SU-DHL-6 (cell line): ENCODE results near the gene NOL9.

Source experiments
- H2AFZ ChIP-seq: fragments of 200-600 bp; sonication (generic); 2 replicates; pipeline ENCODE4 v1.6.1; 2014; ENCODE audit warnings: low read depth, mild to moderate bottlenecking, moderate library complexity, mixed read lengths, antibody characterized with exemption, low read length; ENCODE audit not compliant: severe bottlenecking
- H3F3A ChIP-seq: fragments of 200-600 bp; shearing (Covaris generic); 2 replicates; pipeline ENCODE4 v1.6.0; 2016; ENCODE audit warnings: antibody characterized with exemption, mild to moderate bottlenecking; ENCODE audit not compliant: insufficient read depth
- H3K27ac ChIP-seq: fragments of 200-600 bp; sonication (generic); 2 replicates; pipeline ENCODE4 v1.5.1; 2016; ENCODE audit warnings: low read depth, mild to moderate bottlenecking, low read length, moderate library complexity, mixed read lengths
- H3K27me3 ChIP-seq: fragments of 200-600 bp; sonication (generic), shearing (Covaris generic); 2 replicates; pipeline ENCODE4 v1.6.0; 2014; ENCODE audit warnings: mild to moderate bottlenecking, low read length
- H3K36me3 ChIP-seq: fragments of 200-600 bp; sonication (generic); 2 replicates; pipeline ENCODE4 v1.6.1; 2014; ENCODE audit warnings: mild to moderate bottlenecking, low read length, mixed read lengths
- H3K4me2 ChIP-seq: fragments of 300-600, 200-600 bp; shearing (Covaris generic), sonication (generic); 2 replicates; pipeline ENCODE4 v1.6.0; 2014; ENCODE audit warnings: low read length, low read depth, mild to moderate bottlenecking; ENCODE audit not compliant: poor library complexity, severe bottlenecking
- H3K4me3 ChIP-seq: fragments of 200-600 bp; sonication (generic); 2 replicates; pipeline ENCODE4 v1.5.1; 2014; ENCODE audit warnings: antibody characterized with exemption, low read length, mild to moderate bottlenecking, mixed read lengths; ENCODE audit not compliant: insufficient read depth, poor library complexity, severe bottlenecking
- H3K79me2 ChIP-seq: fragments of 200-600 bp; sonication (generic); 2 replicates; pipeline ENCODE4 v1.6.1; 2014; ENCODE audit warnings: mild to moderate bottlenecking, low read length, moderate library complexity; ENCODE audit not compliant: insufficient read depth
- H3K9ac ChIP-seq: fragments of 200-600 bp; sonication (generic); 2 replicates; pipeline ENCODE4 v1.7.0; 2014; ENCODE audit warnings: mild to moderate bottlenecking, low read length
- H3K9me2 ChIP-seq: fragments of 200-600 bp; sonication (generic); replicated peaks from 2 replicates; pipeline ENCODE4 v1.6.1; 2014; ENCODE audit warnings: low read length; ENCODE audit not compliant: insufficient read depth
- H3K9me3 ChIP-seq: fragments of 200-600 bp; sonication (generic); 2 replicates; pipeline ENCODE4 v1.6.1; 2014; ENCODE audit warnings: low read length, mixed read lengths; ENCODE audit not compliant: insufficient read depth
- H4K20me1 ChIP-seq: fragments of 200-600 bp; sonication (generic); 2 replicates; pipeline ENCODE4 v1.6.1; 2014; ENCODE audit warnings: low read depth, mild to moderate bottlenecking, antibody characterized with exemption, low read length, moderate library complexity, mixed read lengths
- EZH2phosphoT487 ChIP-seq: fragments of 200-600 bp; sonication (generic), shearing (Covaris generic); conservative IDR thresholded peaks from 2 replicates; pipeline ENCODE4 v1.6.1; 2018; ENCODE audit warnings: mild to moderate bottlenecking, antibody characterized with exemption, low read length, moderate library complexity, mixed read lengths
- TF ChIP-seq, protein P1 (sequence below): fragments of 200-600 bp; sonication (generic); IDR thresholded peaks from one replicate; pipeline ENCODE4 v1.5.1; 2017; ENCODE audit warnings: antibody characterized with exemption, mild to moderate bottlenecking, low read length, moderate library complexity; ENCODE audit not compliant: insufficient read depth, poor library complexity, severe bottlenecking

NOL9 gene

GRCh38 chr1:6545276-6546112, 8.8 kb downstream of the NOL9 start:
- no peak overlapping the region for H3K9ac ChIP-seq
- H3F3A ChIP-seq: no peaks in the 10 kb centered on the region
- no peak overlapping the region for H3K4me3 ChIP-seq
- no peaks in the 10 kb centered on the region for H3K9me3 ChIP-seq
- H3K79me2 ChIP-seq: no peaks in the 10 kb centered on the region
- no peaks in the 10 kb centered on the region for H4K20me1 ChIP-seq
- H3K27me3 ChIP-seq: no peaks in the 10 kb centered on the region
- H3K36me3 ChIP-seq: peaks cover 15% of the 10 kb centered on the region; the same call in 1 of the 2 replicates
- no peak overlapping the region for H3K4me2 ChIP-seq
- H3K9me2 ChIP-seq: no peaks in the 10 kb centered on the region
- no peak for TF ChIP-seq EZH2phosphoT487
- TF ChIP-seq, protein P1, sequence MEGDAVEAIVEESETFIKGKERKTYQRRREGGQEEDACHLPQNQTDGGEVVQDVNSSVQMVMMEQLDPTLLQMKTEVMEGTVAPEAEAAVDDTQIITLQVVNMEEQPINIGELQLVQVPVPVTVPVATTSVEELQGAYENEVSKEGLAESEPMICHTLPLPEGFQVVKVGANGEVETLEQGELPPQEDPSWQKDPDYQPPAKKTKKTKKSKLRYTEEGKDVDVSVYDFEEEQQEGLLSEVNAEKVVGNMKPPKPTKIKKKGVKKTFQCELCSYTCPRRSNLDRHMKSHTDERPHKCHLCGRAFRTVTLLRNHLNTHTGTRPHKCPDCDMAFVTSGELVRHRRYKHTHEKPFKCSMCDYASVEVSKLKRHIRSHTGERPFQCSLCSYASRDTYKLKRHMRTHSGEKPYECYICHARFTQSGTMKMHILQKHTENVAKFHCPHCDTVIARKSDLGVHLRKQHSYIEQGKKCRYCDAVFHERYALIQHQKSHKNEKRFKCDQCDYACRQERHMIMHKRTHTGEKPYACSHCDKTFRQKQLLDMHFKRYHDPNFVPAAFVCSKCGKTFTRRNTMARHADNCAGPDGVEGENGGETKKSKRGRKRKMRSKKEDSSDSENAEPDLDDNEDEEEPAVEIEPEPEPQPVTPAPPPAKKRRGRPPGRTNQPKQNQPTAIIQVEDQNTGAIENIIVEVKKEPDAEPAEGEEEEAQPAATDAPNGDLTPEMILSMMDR: no peak
- H2AFZ ChIP-seq: no peak overlapping the region
- H3K27ac ChIP-seq: no peak overlapping the region

DNA sequence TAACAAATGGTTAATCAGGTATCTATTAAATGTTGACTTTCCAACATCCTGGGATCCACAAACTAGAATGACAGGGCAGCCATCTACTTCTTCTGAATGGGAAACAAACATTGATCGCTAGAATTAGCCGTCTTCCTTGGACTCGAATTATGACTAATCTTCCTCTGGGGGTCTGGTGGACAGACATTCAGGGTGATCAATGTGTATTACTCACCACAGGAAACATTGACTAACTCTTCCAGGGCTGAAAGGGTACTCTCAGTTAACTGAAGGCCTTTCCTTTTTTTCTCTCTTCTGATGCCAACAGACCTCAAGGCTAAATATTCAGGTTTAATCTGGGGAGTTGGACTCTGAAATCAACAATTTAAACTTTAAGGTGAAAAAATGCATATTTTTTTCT, 9.5 kb downstream of the NOL9 start:
- no peaks in the 10 kb centered on the region for H3K9me2 ChIP-seq
- no peak overlapping the region for H3K27ac ChIP-seq
- H3K9me3 ChIP-seq: no peaks in the 10 kb centered on the region
- no peak overlapping the region for H3K4me3 ChIP-seq
- H2AFZ ChIP-seq: no peak overlapping the region
- no peak overlapping the region for H3K9ac ChIP-seq
- no peak for TF ChIP-seq EZH2phosphoT487
- TF ChIP-seq, protein P1: no peak
- H3K36me3 ChIP-seq: peaks cover 15% of the 10 kb centered on the region; the same call in 1 of the 2 replicates
- H3K79me2 ChIP-seq: no peaks in the 10 kb centered on the region
- no peaks in the 10 kb centered on the region for H3F3A ChIP-seq
- H3K4me2 ChIP-seq: no peak overlapping the region
- no peaks in the 10 kb centered on the region for H3K27me3 ChIP-seq
- no peaks in the 10 kb centered on the region for H4K20me1 ChIP-seq

GRCh38 chr1:6538956-6539355, 15.4 kb downstream of the NOL9 start:
- no peaks in the 10 kb centered on the region for H3F3A ChIP-seq
- H3K79me2 ChIP-seq: peaks cover 11% of the 10 kb centered on the region; the same call in 1 of the 2 replicates
- no peak overlapping the region for H3K27ac ChIP-seq
- no peaks in the 10 kb centered on the region for H4K20me1 ChIP-seq
- no peaks in the 10 kb centered on the region for H3K27me3 ChIP-seq
- H3K4me3 ChIP-seq: no peak overlapping the region
- no peak overlapping the region for H3K9ac ChIP-seq
- H3K4me2 ChIP-seq: no peak overlapping the region
- no peak overlapping the region for H2AFZ ChIP-seq
- H3K9me3 ChIP-seq: no peaks in the 10 kb centered on the region
- H3K9me2 ChIP-seq: no peaks in the 10 kb centered on the region
- H3K36me3 ChIP-seq: peaks cover 12% of the 10 kb centered on the region; the same call in 1 of the 2 replicates
- no peak for TF ChIP-seq EZH2phosphoT487
- TF ChIP-seq, protein P1: no peak
